NCI-H2227 (cell line): ENCODE results near the gene PIGM.
"Not testable (repeated sequence)": the region's sequence is repeated elsewhere in the genome, so short reads cannot be mapped to it uniquely, and the experiment has no call there.

Experiments
- DNase-seq: peaks from one replicate; lab custom pipeline; 2025; ENCODE audit not compliant: unreplicated experiment; lab: John Stamatoyannopoulos, UW

The PIGM gene

DNA sequence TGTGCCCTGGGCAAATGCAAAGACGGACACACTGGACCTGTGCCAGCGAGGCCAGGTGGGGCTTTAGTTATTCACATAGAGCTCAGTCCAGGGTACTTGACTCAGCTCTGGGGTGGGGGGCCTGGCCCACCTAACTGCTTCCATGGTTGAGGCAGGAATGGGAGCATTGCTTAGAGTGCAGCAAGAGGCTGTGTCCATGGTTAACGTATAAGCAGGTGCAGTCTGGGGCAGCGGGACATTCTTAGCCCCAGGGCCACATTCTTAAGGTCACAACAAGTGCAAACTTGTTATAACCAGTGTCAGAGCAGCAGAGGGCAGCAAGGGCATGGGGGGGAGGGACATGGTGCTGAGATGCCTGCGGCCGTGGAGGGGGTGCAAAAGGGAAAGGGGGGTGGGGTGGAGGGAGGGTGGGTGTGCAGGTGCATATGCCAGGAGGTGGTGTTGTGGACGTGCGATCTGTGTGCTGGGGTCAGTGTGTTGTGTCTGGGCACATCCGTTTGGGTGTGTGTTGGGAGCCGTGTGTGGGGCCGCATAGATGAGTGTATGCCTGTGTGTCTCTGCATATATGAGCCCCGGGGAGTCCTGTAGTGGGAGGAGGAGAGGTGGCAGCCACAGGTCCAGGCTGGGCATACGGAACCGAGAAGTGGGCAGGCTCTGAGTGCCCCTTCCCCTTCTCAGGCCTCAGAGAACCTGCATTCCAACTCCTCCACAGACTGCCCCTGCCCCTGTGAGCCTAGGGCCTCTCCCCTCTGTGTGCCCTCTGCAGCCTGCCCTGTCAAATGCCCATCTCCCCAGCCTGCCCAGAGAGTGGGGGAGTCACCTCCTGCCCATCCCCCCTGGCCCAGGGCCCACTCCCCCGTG, 29.8 kb upstream of the PIGM start:
- DNase-seq: no peak

DNA sequence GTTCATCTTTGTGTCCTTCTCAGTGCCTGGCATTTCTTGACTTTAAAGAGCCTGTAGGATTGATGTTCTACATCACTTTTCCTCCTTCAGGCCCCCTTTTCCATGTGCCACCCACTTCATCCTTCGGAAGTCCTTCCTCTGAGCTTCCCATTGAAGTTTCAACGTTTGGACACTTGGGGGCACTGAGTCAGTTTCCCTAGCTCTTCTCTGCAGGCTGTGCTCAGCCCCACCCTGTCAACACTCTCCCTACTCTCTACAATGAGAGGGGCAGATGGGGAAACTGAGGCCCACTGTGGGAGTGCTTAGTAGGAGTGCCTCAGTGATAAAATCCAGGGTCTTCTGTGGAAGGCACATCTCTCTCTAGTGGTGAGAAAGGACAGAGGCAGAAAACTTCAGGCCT, 26.3 kb upstream of the PIGM start:
- DNase-seq: no peak

DNA sequence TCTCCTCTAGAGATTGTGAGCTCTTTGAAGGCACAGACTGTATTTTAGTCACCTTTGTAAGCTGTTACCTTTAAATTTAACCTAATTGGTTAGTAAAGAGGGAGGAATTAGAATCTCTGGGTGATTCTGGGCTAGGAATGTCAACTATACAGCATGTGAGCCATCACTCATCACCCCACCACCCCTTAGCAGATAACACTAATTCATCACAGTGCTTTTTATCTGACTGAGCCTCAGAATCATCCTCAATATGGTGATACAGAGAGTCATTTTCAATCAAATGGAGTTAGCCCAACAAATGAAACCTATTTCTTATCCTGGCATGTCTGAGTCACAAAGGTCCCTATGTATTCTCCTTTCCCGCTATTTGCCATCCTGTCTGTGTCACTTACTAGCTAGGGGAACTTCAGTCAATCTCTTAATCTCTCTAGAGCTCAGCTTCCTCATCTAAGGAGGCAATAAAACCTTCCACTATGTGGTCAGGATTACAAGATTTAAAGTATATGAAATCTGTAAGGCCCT, 24.9 kb upstream of the PIGM start:
- DNase-seq: no peak

DNA sequence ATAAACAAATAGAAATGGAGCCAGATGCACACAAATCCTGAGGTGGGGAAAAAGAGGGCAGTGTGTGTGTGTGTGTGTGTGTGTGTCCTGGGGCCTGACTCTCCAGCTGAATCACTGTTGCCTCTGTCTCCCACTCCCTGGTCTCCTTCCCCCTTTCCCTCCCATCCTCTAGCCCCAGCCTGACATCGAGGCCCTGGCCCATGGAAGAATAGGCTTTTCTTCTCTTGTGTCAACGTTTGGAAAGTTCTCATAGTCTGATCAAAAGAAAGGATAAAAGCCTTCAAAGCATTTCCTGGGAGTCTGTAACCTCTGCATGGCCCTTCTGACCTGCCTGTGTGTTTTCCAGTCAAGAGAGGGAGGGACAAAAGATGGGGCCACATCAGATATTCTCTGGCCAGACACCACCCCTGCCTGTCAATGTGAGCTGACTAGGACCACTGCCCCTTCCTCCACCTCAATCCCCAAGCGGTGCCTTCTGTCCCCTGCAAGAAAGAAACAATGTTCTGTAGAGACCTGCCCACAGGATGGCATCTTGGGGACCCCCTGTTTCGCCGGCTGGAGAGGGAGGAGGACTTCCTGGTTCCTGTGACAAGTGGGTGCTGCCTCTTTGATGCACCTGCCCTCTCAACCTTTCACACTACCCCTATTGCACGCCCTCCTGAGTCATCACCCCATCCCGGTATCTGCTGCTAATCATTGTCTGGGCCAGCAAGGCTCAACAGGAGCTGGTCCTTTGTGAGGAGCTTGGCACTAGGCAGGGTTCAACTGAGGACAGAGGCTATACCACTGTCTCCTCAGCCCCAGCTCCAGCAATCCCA, 22.0 kb upstream of the PIGM start:
- DNase-seq: no peak

DNA sequence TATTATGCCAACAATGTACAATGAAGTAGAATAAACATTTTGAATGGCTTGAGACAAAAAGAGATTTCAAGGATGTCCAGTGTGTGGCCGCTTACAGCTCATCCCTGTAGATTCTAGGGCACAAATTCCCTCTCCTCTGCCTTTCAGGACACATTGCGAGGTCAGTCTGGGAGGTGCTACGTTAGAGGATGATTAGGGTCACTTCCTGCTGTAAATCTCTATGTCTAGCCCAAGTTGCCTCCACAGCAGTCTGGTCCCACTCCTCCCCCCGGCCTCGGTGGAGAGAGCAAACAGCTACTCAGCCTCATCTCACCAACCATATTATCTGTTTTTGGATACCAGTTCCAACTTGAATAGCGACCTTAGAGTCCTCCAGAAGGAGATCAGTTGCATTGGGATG, 21.1 kb upstream of the PIGM start:
- no peak for DNase-seq

DNA sequence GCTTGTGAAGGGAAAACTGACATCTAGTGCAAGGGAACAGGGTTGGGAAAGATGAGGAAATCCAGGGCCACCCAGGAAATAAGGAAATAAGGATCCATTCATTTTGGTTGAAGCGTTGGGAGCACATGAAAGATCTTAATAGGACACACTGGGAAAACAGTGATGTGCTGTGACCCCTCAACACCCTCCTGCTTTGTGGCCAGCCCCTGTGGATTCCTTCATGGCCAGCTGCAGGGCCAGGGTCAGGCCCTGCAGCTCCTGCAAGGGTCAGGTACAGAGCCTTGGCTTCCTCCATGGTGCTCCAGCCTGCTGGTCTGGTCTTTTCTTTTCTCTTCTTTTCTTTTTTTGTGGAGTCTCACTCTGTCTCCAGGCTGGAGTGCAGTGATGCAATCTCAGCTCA, 18.8 kb upstream of the PIGM start:
- DNase-seq: no peak

DNA sequence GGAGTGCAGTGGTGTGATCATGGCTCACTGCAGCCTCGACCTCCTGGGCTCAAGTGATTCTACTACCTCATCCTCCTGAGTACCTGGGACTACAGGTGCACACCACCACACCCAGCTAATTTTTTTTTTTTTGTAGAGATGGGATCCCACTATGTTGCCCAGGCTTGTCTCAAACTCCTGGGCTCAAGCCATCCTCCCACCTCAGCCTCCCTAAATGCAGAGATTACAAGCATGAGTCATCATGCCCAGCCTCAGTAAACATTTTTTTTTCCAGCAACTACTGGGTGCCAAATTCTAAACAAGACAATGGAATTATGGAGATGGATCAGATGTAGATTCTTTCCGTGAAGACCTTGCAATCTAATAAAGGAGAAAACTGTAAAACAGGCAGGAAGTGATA, 18.4 kb upstream of the PIGM start:
- DNase-seq: not testable (repeated sequence)

DNA sequence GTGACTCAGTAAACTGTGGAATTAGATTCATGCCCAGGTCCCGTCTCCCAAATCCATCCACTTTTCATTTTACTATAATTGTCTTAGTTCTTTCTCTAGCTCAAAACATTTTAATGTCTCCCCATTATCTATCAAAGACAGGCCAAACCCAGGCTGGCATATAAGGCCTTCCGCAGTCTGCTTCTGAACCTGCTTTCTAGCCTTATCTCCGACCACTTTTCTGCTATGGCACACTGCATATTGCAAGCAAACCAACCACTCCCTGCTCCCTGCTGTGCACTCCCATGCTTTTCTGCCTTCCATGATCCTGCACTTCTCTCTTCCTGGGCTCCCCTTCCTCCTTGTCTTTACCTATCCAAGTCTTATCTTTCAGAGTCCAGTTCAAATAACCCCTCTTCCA, 17.3 kb upstream of the PIGM start:
- DNase-seq: no peak

DNA sequence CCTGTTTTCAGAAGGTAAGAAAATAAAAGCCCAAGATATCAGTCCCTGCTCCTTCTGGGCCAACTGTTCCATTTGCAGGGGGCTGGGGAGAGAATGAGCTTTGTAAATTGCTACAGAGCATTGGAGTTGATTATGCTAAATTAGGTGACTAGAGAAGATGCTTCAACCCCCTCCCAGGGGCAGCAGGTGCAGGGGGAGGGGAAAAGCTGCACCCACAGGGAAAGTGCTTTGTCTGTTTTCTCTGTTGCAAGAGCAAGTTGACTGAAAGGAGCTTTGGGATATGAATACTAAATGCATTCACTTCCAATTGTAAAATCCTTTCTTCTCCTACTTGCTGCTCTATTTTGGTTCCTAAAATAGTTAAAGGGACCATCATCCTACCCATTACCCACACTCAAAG, 16.5 kb upstream of the PIGM start:
- DNase-seq: peak; percentile 32

DNA sequence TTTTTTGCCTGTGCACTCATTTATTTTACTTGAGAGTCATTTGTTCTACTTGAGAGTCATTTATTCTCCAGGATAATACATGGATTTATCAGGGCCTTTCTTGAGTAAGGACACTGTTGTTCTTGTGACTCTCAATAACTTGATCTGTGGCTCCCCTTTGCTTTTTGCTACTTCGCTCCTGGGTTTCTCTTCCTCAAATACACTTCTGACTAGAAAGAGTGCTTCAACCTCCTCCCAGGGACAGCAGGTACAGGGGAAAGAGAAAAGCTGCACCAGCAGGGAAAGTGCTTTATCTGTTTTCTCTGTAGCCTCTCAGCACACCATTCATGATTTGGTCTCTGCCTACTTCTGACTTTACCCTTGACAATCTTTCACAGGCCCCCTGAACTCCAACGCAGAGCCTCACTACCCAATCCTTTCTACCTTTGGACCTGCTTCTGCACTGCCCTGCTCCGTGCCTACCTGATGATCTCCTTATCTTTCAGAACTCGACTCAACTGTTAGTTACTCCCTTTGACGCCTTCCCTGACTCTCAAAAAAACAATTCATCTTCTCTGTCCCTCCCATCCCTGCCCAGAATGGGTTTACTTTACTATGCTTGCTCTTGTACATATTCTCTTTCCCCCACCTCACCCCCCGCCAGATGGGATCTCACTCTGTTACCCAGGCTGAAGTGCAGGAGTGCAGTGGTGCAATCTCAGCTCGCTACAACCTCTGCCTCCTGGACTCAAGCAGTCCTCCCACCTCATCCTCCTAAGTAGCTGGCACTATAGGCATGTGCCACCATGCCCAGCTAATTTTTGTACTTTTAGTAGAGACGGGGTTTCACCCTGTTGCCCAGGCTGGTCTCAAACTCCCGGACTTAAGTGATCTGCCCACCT, 15.6 kb upstream of the PIGM start:
- no peak for DNase-seq

DNA sequence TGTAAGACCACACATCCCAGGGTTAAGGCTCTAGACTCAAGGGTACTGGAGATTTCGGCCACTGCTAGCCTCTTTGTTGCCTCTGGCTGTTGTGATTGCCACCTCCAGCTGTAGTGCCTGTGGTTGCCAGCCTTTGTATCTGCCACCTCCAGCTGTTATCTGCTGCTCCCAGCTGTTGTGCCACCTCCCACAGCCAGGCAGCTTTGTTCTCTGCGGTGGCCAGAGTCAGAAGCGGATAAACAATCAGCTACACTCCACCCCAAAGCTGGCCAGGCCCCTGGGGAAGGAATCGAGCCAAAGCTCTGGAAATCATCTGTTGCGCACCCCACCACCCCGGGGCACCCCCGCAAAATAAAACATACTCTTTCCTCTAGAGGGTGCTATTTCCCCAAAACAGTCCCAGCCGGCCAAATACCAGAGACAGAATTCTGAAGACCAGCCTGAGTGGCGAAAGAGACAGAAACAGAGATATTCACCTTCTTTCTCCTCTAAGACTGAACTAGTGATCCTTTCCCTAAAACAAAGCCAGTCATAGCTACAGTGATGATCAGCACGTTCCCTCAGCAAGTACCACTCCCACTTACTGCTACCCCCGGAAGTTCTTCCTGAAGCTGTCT, 14.8 kb upstream of the PIGM start:
- peak; percentile 48 for DNase-seq

DNA sequence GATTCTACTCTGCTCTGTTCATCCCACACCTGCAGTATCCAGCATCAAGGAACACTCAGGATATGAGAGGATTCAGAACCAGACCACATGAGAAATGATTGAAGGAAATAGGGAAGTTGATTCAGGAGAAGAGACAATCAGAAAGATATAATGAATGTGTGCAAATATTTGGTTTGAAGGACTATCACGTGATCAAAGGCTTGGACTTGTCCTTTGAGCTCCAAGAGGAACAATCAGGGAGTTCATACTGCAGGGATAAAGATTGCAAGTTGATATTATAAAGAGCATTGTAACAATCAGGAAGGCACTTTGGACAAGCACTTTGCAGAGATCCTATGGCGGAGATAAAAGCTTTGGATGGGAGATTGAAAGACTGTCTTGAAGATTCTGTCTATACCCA, 13.9 kb upstream of the PIGM start:
- no peak for DNase-seq

DNA sequence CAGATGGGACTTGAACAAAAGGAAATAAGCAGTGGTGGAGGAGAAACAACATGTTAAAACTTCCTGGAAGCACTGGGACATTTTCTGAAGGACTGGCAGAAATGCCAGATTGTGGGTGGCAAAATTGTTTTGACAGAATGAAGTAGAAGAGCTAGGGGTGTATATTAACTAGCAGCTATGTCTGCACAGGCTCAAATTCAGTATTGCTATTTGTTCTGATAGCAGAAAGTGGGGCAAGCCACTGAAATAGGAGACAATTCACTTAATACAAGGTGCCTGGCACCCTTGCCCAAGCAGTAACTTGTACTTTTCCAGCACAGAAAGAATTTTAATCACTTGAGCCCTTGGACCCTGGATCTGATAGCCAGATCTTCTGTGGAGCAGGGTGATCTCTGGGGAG, 11.8 kb upstream of the PIGM start:
- DNase-seq: no peak

DNA sequence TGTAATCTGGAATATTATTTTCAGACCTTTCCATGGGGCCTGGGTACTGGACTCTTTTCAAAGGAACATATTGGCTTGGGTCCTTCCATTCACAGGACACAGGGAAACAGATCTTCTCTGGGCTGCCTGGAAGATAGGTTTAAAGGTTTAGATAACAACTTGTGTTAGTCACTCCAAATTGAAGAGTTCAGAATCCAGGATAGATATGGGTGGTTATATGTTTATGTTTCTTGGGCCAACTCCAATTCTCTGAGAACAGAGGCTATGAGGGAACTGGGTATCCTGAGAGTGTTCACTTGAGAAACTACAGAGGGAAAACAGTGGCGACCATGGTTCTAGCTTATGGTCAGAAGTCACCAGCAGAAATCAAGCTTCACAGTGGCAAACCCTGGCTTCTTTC, 8.7 kb upstream of the PIGM start:
- DNase-seq: no peak

DNA sequence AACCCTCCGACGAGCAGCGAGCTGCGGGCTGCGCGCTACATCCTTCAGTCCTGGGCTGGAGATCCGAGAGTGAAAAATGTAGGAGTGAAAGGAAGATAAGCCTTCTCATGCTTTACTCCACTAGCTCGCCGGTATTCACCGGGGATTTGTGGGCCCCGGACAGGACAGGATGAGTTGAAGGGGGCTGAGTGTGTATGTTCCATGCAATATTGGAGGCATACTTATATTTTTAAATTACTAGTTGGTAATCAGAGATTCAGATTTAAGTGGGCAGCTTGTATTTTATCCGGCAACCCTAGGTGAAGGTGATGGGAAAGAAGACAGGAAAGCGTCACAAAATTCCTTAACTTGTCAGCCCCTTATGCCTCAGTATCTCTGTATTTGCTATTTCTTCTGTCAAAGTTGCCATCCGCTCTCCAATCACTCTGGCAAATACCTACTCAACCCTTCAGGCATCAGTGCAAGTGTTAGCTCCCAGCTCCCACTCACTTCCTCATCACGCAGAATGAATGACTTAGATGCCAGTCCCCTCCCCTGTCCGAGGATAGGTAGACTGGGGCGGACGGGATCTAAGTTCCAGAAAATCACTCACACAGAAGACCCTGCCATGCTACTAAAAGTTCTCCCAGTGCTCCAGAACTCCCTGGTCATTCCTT, 503 bp upstream of the PIGM start:
- no peak for DNase-seq

DNA sequence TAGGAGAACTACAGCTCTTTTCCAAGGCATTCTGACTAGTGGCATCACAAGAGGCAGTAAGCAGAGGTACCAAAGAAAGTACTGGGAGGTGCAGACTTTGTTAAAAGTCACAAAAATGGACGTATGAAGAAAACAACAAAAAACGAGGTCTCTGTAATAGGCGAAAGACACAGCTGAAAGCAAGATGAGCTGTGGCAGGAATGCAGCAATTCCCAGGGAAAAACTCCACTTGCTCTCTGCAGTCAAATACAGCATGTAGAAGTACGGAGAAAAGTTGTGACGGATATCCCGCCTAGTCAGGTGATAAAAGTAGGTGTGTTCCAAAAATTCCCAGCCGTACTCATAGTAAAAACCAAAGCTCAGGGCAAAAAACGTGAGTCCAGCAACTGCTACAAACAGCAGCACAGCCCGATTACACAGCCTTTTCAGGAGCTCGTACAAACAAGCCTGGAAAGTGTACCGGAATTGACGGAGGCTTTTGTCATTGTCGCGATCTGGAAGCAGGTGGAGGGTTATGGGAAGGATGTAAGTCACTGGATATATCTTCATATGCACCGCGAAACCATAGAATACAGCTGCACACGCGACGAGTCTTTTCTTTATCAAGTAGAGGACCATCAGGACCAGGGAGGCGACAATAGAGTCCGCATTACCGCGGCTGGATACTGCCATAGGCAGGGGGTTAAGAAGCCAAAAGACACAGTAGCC, 979 bp downstream of the PIGM start:
- DNase-seq: peak; percentile 26

DNA sequence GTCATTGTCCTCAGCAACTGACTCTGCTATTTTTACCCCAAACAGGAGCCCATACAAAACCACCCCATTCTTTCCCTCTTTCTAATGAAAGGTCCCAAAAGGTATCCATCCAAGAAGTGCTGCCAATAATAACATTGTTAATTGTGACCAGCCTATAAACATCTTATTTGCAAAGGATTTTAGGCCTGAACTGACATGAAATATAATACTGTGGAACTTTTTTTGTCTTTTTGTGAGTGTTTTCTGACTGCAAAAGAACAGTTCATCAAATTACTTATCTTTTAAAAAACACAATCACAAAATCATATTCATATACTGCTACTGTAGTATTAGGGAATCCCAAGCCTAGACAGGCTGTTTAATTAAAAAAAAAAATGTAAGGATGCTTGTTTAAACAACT, 3.4 kb downstream of the PIGM start:
- no peak for DNase-seq

DNA sequence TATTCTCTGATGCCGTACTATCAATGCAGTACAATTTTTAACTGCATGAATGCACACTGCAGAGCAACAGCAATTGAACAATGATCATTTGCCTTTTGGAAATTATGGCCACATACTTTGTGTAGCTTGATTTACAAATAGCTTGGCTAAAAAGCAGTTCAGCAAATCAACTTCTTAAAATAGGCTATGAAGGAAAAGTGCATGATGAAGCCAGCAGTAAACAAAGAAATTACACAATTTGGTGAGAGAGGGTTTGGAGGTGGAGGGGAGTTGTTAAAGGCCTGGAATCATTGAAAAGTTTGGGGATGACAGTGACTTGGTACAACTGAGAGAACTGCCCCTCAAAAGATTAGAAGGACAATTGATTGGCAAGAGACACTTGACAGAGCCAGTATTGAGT, 6.5 kb downstream of the PIGM start:
- DNase-seq: no peak

DNA sequence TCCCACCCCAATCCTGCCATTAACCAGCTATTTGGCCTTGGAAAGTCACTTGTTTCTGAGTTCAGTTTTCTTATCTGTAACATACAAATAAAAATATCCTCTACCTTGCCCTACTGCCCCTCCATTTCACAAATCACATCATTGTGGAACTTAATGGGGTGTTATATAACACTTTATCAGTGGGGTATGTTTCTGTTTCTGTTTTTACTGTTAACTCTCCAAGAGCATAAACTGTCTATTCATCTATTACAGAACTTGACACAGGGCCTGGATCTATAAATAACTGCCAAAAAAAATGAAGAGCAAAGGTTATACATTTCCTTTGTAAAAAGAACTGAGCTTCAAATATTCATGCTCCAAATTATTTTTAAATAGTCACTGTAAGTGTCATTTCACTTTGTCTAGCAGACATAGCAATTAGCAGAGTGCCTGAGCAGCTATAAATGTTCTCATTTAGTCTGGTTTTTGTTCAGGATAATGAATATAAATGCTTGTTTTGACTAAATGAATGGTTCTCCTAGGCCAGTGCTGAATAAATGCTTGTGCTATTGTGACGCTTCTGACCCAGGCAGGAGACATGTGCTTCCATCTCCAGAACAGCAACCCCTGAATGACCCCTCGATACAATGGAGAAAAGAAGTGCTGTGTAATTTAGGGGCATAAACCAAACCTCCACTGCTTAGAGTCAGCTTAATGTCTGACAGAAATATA, 7.4 kb downstream of the PIGM start:
- DNase-seq: peak; percentile 76
